Kidney epithelial cell (primary cell): ENCODE data around the gene TGFA. TPM values are rescaled to one million over a fixed set of nuclear protein-coding genes. Genes with fewer than 3 reads are reported as not detected.

ENCODE experiments used
- DNase-seq: peaks from one replicate; pipeline ENCODE4 v3.0.0-alpha.2; 2010; ENCODE audit warnings: low read depth
- H3K27me3 ChIP-seq: 2 replicates; pipeline ENCODE4 v1.6.0; 2011; ENCODE audit warnings: low read length; ENCODE audit not compliant: control insufficient read depth, insufficient read depth
- H3K36me3 ChIP-seq: 2 replicates; pipeline ENCODE4 v1.5.1; 2011; ENCODE audit warnings: low read length; ENCODE audit not compliant: control insufficient read depth, insufficient read depth
- H3K4me3 ChIP-seq: 2 replicates; pipeline ENCODE4 v1.5.1; 2011; ENCODE audit warnings: low read depth, mild to moderate bottlenecking, control low read depth, low read length
- CTCF ChIP-seq: IDR thresholded peaks from 2 replicates; pipeline ENCODE4 v1.5.1; 2011; ENCODE audit warnings: mild to moderate bottlenecking, moderate library complexity, low read length, control low read depth, inconsistent platforms; ENCODE audit not compliant: insufficient read depth, poor library complexity, severe bottlenecking
- total RNA-seq: library from RNA; depleted of rRNA; stranded (reverse); fragments of >200 nt; gene quantifications from 2 replicates; pipeline ENCODE4 v1.2.3, GENCODE V29; 2015

Gene TGFA
- total RNA-seq, 1 donor from 2014 or later = 72.1 TPM

GRCh38 chr2:70477441-70477844 is 76.2 kb downstream of the TGFA start:
- no peaks in the 10 kb centered on the region for H3K36me3 ChIP-seq
- H3K4me3 ChIP-seq = no peak overlapping the region
- no peak for TF ChIP-seq CTCF
- H3K27me3 ChIP-seq = no peaks in the 10 kb centered on the region
- DNase-seq = no peak

GRCh38 chr2:70475266-70475665 is 78.4 kb downstream of the TGFA start:
- no peak for DNase-seq
- Histone ChIP-seq H3K36me3 (no peaks in the 10 kb centered on the region), H3K4me3 (no peak overlapping the region), H3K27me3 (no peaks in the 10 kb centered on the region)
- no peak for TF ChIP-seq CTCF

- no peak overlapping the region for H3K4me3 ChIP-seq
- H3K36me3 ChIP-seq = no peaks in the 10 kb centered on the region
- no peak for DNase-seq
- no peaks in the 10 kb centered on the region for H3K27me3 ChIP-seq
- no peak for TF ChIP-seq CTCF
Observed at GRCh38 chr2:70474256-70474848, 79.3 kb downstream of the TGFA start.

- no peak for DNase-seq
- no peaks in the 10 kb centered on the region for H3K36me3 ChIP-seq
- no peaks in the 10 kb centered on the region for H3K27me3 ChIP-seq
- no peak for TF ChIP-seq CTCF
- H3K4me3 ChIP-seq = no peak overlapping the region
Observed at GRCh38 chr2:70473101-70473722, 80.4 kb downstream of the TGFA start.

- no peak for DNase-seq
- Histone ChIP-seq H3K27me3 (no peaks in the 10 kb centered on the region), H3K4me3 (no peak overlapping the region), H3K36me3 (no peaks in the 10 kb centered on the region)
- no peak for TF ChIP-seq CTCF
Observed at GRCh38 chr2:70472221-70472890, 81.3 kb downstream of the TGFA start.
